ENCODE data around the gene BOD1L1.

DNA sequence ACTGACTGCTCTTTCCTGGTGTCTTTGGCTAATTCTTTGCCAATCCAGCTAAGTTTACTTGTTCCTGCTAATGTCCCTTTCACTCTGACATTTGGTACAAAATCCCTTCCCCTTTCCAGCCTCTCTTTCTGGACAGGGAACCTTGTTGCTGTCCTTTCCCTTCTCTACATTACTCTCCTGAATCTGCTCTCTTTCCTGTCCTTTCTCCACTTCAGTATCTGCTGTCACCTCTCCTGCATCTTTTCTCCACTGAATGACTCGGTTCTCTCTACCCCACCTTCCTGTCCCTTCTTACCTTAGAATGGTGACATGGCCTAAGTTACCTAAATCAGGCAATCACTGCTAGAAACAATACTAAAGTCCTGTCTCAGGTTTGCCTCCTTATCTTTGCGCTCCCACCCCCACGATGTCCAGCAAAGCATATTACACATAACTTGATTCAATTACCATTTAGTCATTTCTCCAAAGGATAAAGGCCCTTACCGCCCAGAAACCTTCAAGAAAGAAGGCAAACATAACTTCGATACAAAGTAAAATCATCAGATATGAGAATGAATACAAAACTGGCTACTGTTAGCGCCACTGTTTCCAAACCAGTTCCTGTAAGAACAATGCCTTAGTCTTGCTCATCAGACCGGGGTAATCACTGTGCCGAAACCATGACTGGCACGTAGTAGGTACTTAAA lies 890 bp downstream of the BOD1L1 start:
- TF ChIP-seq, protein P1, sequence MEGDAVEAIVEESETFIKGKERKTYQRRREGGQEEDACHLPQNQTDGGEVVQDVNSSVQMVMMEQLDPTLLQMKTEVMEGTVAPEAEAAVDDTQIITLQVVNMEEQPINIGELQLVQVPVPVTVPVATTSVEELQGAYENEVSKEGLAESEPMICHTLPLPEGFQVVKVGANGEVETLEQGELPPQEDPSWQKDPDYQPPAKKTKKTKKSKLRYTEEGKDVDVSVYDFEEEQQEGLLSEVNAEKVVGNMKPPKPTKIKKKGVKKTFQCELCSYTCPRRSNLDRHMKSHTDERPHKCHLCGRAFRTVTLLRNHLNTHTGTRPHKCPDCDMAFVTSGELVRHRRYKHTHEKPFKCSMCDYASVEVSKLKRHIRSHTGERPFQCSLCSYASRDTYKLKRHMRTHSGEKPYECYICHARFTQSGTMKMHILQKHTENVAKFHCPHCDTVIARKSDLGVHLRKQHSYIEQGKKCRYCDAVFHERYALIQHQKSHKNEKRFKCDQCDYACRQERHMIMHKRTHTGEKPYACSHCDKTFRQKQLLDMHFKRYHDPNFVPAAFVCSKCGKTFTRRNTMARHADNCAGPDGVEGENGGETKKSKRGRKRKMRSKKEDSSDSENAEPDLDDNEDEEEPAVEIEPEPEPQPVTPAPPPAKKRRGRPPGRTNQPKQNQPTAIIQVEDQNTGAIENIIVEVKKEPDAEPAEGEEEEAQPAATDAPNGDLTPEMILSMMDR (IDR thresholded peaks at IDR 0.05), result no peak
- no peak for TF ChIP-seq EZH2 (IDR thresholded peaks at IDR 0.05; ENCODE audit: borderline replicate concordance, insufficient read depth, low read depth, low read length, poor library complexity, severe bottlenecking)

All from B cell (primary cell).